ENCODE data around the gene WDFY4.

The WDFY4 gene

GRCh38 chr10:48931188-48931587 lies 246.5 kb downstream of the WDFY4 start:
- no peak for DNase-seq

- DNase-seq = no peak
Measured at GRCh38 chr10:48932831-48933664, 248.4 kb downstream of the WDFY4 start.

- DNase-seq = no peak
Measured at GRCh38 chr10:48934672-48935501, 250.2 kb downstream of the WDFY4 start.

- DNase-seq = no peak
Measured at GRCh38 chr10:48935577-48935976, 250.9 kb downstream of the WDFY4 start.

GRCh38 chr10:48937796-48938195 lies 253.1 kb downstream of the WDFY4 start:
- no peak for DNase-seq

- DNase-seq = no peak
Measured at GRCh38 chr10:48938281-48938680, 253.6 kb downstream of the WDFY4 start.

GRCh38 chr10:48938990-48939536 lies 254.4 kb downstream of the WDFY4 start:
- no peak for DNase-seq

- DNase-seq = no peak
Measured at GRCh38 chr10:48939790-48940325, 255.2 kb downstream of the WDFY4 start, which contains the start of gene LRRC18. Gene LRRC18, minus strand, starts transcription at chr10:48939840. Its CDS starts 25,685 bp downstream, at chr10:48914155.

- DNase-seq = no peak
Measured at GRCh38 chr10:48940372-48940771, 255.7 kb downstream of the WDFY4 start.

GRCh38 chr10:48940958-48941357 lies 256.3 kb downstream of the WDFY4 start:
- no peak for DNase-seq

- no peak for DNase-seq
Measured at GRCh38 chr10:48941427-48942075, 256.9 kb downstream of the WDFY4 start.

- no peak for DNase-seq
Measured at GRCh38 chr10:48943096-48943495, 258.4 kb downstream of the WDFY4 start.

- DNase-seq = no peak
Measured at GRCh38 chr10:48944171-48944570, 259.5 kb downstream of the WDFY4 start.

GRCh38 chr10:48945441-48946130 lies 260.9 kb downstream of the WDFY4 start:
- no peak for DNase-seq

- DNase-seq = no peak
Measured at GRCh38 chr10:48946332-48946731, 261.7 kb downstream of the WDFY4 start.

- DNase-seq = no peak
Measured at GRCh38 chr10:48946891-48947500, 262.3 kb downstream of the WDFY4 start.

GRCh38 chr10:48947690-48948469 lies 263.2 kb downstream of the WDFY4 start:
- no peak for DNase-seq

- no peak for DNase-seq
Measured at GRCh38 chr10:48948470-48949037, 263.9 kb downstream of the WDFY4 start.

- DNase-seq = no peak
Measured at GRCh38 chr10:48951707-48952106, 267.0 kb downstream of the WDFY4 start.
